A172 (cell line): ENCODE data around the gene RAPGEF5. TPM values are rescaled to one million over a fixed set of nuclear protein-coding genes. Genes with fewer than 3 reads are reported as not detected.

Experiments
- DNase-seq: peaks from one replicate; pipeline ENCODE4 v3.0.0-alpha.2; 2015; ENCODE audit warnings: low spot score
- total RNA-seq: library from RNA; depleted of rRNA; stranded (reverse); fragments of >200 nt; shearing (Covaris generic); gene quantifications from 2 replicates; pipeline ENCODE4 v1.2.3, GENCODE V29; 2014

RAPGEF5 gene
- total RNA-seq, 1 experiment from 2014 or later: 11.5 TPM

- DNase-seq: peak; percentile 93
These were observed 6.3 kb downstream of the RAPGEF5 start for GRCh38 chr7:22350466-22351328.

GRCh38 chr7:22348379-22348778, 8.6 kb downstream of the RAPGEF5 start:
- DNase-seq: peak; percentile 64

- DNase-seq: no peak
These were observed 10.4 kb downstream of the RAPGEF5 start for GRCh38 chr7:22346383-22347107.

GRCh38 chr7:22344655-22345054, 12.3 kb downstream of the RAPGEF5 start:
- DNase-seq: no peak

- no peak for DNase-seq
These were observed 13.3 kb downstream of the RAPGEF5 start for GRCh38 chr7:22343612-22344011.

- no peak for DNase-seq
These were observed 13.9 kb downstream of the RAPGEF5 start for GRCh38 chr7:22343071-22343470.

GRCh38 chr7:22339725-22340390, 17.1 kb downstream of the RAPGEF5 start:
- DNase-seq: no peak

- DNase-seq: no peak
These were observed 18.1 kb downstream of the RAPGEF5 start for GRCh38 chr7:22338877-22339276.

- no peak for DNase-seq
These were observed 18.5 kb downstream of the RAPGEF5 start for GRCh38 chr7:22338411-22338810.

GRCh38 chr7:22333680-22334141, 23.2 kb downstream of the RAPGEF5 start:
- no peak for DNase-seq

GRCh38 chr7:22332461-22332870, 24.5 kb downstream of the RAPGEF5 start:
- DNase-seq: peak; percentile 35

- no peak for DNase-seq
These were observed 25.2 kb downstream of the RAPGEF5 start for GRCh38 chr7:22331704-22332103.

GRCh38 chr7:22330903-22331302, 26.1 kb downstream of the RAPGEF5 start:
- DNase-seq: no peak

- no peak for DNase-seq
These were observed 27.0 kb downstream of the RAPGEF5 start for GRCh38 chr7:22329816-22330524.

- no peak for DNase-seq
These were observed 30.8 kb downstream of the RAPGEF5 start for GRCh38 chr7:22326181-22326580.

GRCh38 chr7:22325671-22326070, 31.3 kb downstream of the RAPGEF5 start:
- DNase-seq: no peak

GRCh38 chr7:22323714-22324113, 33.2 kb downstream of the RAPGEF5 start:
- no peak for DNase-seq

- peak; percentile 29 for DNase-seq
These were observed 36.5 kb downstream of the RAPGEF5 start for GRCh38 chr7:22320416-22320815.

GRCh38 chr7:22319424-22320403, 37.2 kb downstream of the RAPGEF5 start:
- peak; percentile 29 for DNase-seq

- DNase-seq: no peak
These were observed 38.6 kb downstream of the RAPGEF5 start for GRCh38 chr7:22318376-22318775.
